ENCODE results near the gene ASL. TPM values are rescaled to one million over a fixed set of nuclear protein-coding genes. Genes with fewer than 3 reads are reported as not detected.
A peak's percentile ranks its signal among the peaks of the same experiment; 100 is the strongest.
"Not testable (repeated sequence)": the region's sequence is repeated elsewhere in the genome, so short reads cannot be mapped to it uniquely, and the experiment has no call there.

ASL gene
- polyA plus RNA-seq, 1 of the 3 experiments (the other 2 are of a cell fraction) = 138 TPM

DNA sequence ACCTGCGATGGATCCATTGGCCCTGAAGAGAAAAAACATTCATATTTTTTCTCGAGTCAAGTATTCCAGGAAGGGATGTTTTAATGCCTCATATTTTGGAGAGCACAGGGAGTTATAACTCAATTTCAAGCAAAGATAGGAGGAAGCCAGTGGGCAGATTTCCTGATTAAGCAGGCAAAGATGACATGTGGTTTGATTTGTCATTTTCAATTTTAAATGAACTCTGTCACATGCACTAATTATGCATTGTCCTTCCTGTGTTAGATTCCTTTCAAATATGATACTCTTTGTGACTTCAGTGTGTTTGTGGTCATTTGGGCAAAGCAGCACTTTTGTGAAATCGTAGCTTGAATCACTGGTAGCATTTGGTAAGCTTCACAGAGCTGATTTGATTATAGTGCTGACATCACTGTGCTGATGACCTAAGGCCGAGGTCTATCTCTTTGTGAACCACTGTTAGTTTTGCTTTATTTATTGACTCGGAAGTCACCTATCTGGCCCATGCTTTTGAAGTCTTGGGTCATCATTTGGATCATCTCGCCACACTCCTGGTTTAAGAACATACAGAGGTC is 50.2 kb downstream of the ASL start:
- Histone ChIP-seq H3K4me2 (peak overlapping the region; percentile 38; the same call in 1 of the 2 replicates), H3K27ac (ENCODE audit: low read depth in 2 of 2, low read length in 1 of 2) (peak overlapping the region; percentile 72 to 99), H4K20me1 (ENCODE audit: insufficient read depth) (peaks cover 60% of the 10 kb centered on the region), H3K79me2 (ENCODE audit: insufficient read depth) (peaks cover 99% of the 10 kb centered on the region), H3F3A (replicated peaks; ENCODE audit: insufficient read depth) (peaks cover 14% of the 10 kb centered on the region), H3K36me3 (replicated peaks in 1 of 2; ENCODE audit: control insufficient read depth in 1 of 2, insufficient read depth in 2 of 2, low read length in 1 of 2) (peaks cover 0 to 16% of the 10 kb centered on the region in 2 experiments), H3K4me1 (ENCODE audit: control insufficient read depth in 1 of 2, insufficient read depth in 2 of 2, low read depth in 1 of 2, low read length in 1 of 2) (peaks cover 19 to 27% of the 10 kb centered on the region in 2 experiments; a peak in 3 of 4 replicates)
- not testable (repeated sequence) for H2AFZ ChIP-seq (ENCODE audit: low read depth); H3K9me2 ChIP-seq; H3K9ac ChIP-seq; H3K27me3 ChIP-seq (ENCODE audit: insufficient read depth); H3K9me3 ChIP-seq; H3K4me3 ChIP-seq (ENCODE audit: low read depth in 2 of 2, low read length in 1 of 2)
- 23% methylated on average over 6 of the region's 6 CpGs for WGBS (ENCODE audit: low lambda C conversion rate)
- CTCF ChIA-PET = interaction anchor here (0.8 to 3.1 kb wide), 8 partner anchors 11 to 361 kb away, joined by 3 to 21 read pairs (median 4); partner anchors contain the start of gene CRCP
- TF ChIP-seq TCF12 (IDR thresholded peaks at IDR 0.05) (peak; percentile 77), FOXM1 (IDR thresholded peaks at IDR 0.05; ENCODE audit: low read depth) (peak; percentile 24; the same call in 1 of the 2 replicates), RAD21 (IDR thresholded peaks at IDR 0.05; ENCODE audit: low read length) (0 out of 2 replicates have a peak, but pooled peaks have one; percentile 17), RCOR1 (IDR thresholded peaks at IDR 0.05; ENCODE audit: low read length) (peak; percentile 96), CHD2 (IDR thresholded peaks at IDR 0.05; ENCODE audit: low read length, partially characterized antibody) (peak; percentile 89), GATA2 (CRISPR knock-in tag; IDR thresholded peaks at IDR 0.05) (peak; percentile 86), PBX3 (IDR thresholded peaks at IDR 0.05) (peak; percentile 75), FOXJ3 (CRISPR knock-in tag; IDR thresholded peaks at IDR 0.05) (peak; percentile 96), EP300 (IDR thresholded peaks at IDR 0.05; ENCODE audit: borderline replicate concordance in 1 of 2, low read depth in 1 of 2, low read length in 1 of 2) (peak; percentile 47 to 98; a peak in 3 of 4 replicates), TEAD4 (IDR thresholded peaks at IDR 0.05; ENCODE audit: borderline replicate concordance, insufficient read depth) (peak; percentile 69), POLR2AphosphoS5 (IDR thresholded peaks at IDR 0.05; ENCODE audit: low read depth, low read length) (peak; percentile 67), NFIC (IDR thresholded peaks at IDR 0.05; ENCODE audit: borderline replicate concordance) (peak; percentile 23; the same call in 1 of the 2 replicates), MXI1 (IDR thresholded peaks at IDR 0.05; ENCODE audit: low read depth, low read length) (peak; percentile 43; the same call in 1 of the 2 replicates)
- DNase-seq = peak; percentile 72
- POLR2A ChIA-PET = interaction anchor here (1.4 to 3.5 kb wide), 3 partner anchors 11 to 21 kb away, joined by 5 to 14 read pairs (median 6); partner anchors contain the start of gene CRCP

- WGBS (ENCODE audit: low lambda C conversion rate) = 91% methylated on average over 3 of the region's 3 CpGs
- not testable (repeated sequence) for H3K9me3 ChIP-seq; DNase-seq; H2AFZ ChIP-seq (ENCODE audit: low read depth); H3K4me3 ChIP-seq (ENCODE audit: low read depth in 2 of 2, low read length in 1 of 2); H3K9me2 ChIP-seq; H3K27me3 ChIP-seq (ENCODE audit: insufficient read depth); H3K4me2 ChIP-seq; H3K9ac ChIP-seq
- peak overlapping the region; percentile 72 to 99; a peak in 3 of 4 replicates for H3K27ac ChIP-seq (ENCODE audit: low read depth in 2 of 2, low read length in 1 of 2)
- peaks cover 19 to 27% of the 10 kb centered on the region in 2 experiments; a peak in 3 of 4 replicates for H3K4me1 ChIP-seq (ENCODE audit: control insufficient read depth in 1 of 2, insufficient read depth in 2 of 2, low read depth in 1 of 2, low read length in 1 of 2)
- peaks cover 12 to 24% of the 10 kb centered on the region in 2 experiments for H3K36me3 ChIP-seq (replicated peaks in 1 of 2; ENCODE audit: control insufficient read depth in 1 of 2, insufficient read depth in 2 of 2, low read length in 1 of 2)
- peaks cover 97% of the 10 kb centered on the region for H3K79me2 ChIP-seq (ENCODE audit: insufficient read depth)
- H3F3A ChIP-seq (replicated peaks; ENCODE audit: insufficient read depth) = peaks cover 14% of the 10 kb centered on the region
- POLR2A ChIA-PET = interaction anchor here (1.1 to 3.5 kb wide), 2 partner anchors 12 to 78 kb away, joined by 3 to 14 read pairs; partner anchors contain the start of gene TPST1
- peaks cover 50% of the 10 kb centered on the region for H4K20me1 ChIP-seq (ENCODE audit: insufficient read depth)
- CTCF ChIA-PET = interaction anchor here (1.3 to 3.1 kb wide), 2 partner anchors 14 to 96 kb away, joined by 6 to 21 read pairs; no protein-coding TSS in a partner anchor
These were observed 51.6 kb downstream of the ASL start for GRCh38 chr7:66127172-66127571.

All from SK-N-SH (cell line).